GM12873 (cell line): Measurements from ENCODE around the gene GMPR2.

Experiments
- CTCF ChIP-seq: IDR thresholded peaks from 2 replicates; pipeline ENCODE4 v1.5.1; 2012; ENCODE audit warnings: low read depth, mild to moderate bottlenecking, moderate library complexity, low read length, control low read depth; ENCODE audit not compliant: insufficient read depth; ENCODE audit errors: missing control alignments

Gene GMPR2

GRCh38 chr14:24247422-24247821, 14.7 kb downstream of the GMPR2 start:
- no peak for TF ChIP-seq CTCF

GRCh38 chr14:24249230-24250021, 16.7 kb downstream of the GMPR2 start:
- no peak for TF ChIP-seq CTCF

DNA sequence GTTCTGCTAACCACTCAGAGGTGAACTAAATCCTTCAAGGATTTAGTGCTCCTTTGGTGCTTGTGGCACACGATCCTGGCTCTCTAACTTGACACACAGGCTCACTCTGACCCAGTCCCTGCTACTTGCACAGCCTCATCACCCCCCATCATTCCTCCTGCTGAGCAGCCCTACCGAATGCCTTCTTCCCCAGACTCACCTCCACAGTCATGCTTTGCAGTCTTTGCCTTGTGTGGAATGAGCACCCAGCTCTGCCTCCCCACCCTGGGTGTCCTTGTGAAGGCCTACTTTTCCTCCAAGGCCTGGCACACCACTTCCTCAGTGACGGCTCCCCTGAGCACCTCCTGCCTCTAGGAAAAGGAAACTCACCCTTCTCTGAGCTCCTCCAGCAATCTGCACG, 17.6 kb downstream of the GMPR2 start:
- TF ChIP-seq CTCF, result no peak

- no peak for TF ChIP-seq CTCF
These were observed 19.2 kb downstream of the GMPR2 start for GRCh38 chr14:24251880-24252288.

DNA sequence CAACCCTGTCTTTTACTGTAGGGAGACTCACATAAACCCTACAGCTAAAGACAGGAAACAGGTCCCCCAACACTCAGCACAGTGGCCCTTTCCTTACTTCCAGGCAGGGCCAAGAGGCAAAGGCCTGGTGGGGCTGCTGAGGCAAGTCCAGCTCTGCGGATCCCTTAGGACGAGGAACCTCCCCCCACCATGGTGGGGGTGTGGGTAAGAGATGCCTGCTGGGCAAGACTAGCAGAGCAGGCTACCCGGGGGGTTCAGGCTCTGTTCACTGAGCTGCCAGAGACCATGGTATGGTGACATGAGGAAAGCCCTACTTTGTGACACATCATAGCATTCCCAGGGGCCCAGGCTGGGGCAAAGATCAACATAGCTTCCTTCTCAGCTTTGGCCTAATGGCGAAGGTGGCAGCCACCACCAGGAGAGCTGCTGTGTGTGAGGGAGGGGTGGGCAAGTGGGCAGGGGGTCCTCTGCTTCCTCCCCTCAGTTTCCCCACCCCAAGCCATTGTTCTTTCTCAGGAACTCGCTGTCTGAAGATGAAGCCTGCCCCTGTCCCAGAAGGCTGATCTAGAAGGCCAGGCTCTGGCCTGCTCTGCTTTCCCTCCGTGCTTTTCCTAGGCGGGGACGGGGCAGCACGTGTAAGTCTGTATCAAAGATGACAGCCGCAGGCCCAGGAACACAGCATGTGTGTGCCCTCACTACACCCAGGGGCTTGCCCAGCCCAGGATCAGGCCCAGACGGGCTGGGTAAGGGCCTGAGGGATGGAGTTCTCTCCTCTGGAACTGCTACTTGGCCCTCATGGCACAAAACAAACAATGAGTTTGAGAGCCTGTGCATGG, 19.8 kb downstream of the GMPR2 start:
- TF ChIP-seq CTCF, result no peak

DNA sequence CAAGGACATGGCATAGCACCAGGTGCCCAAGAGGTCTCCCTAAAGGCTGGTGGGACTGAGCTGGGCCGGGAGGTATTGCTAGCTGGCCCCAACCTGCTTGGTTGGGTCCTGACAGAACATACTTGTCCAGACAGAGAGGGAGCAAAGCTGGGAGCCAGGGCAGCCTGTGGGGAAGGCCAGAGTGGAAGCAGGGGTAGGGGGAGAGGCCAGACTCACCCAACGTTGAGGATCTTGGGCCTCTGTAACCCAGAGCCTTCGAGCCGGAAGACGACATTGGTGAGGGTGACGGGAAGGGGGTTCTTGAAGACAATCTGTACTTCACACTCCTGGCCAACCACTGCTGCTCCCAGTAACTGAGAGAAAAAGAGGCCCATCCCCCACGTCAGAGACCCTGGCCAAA, 21.2 kb downstream of the GMPR2 start:
- no peak for TF ChIP-seq CTCF

DNA sequence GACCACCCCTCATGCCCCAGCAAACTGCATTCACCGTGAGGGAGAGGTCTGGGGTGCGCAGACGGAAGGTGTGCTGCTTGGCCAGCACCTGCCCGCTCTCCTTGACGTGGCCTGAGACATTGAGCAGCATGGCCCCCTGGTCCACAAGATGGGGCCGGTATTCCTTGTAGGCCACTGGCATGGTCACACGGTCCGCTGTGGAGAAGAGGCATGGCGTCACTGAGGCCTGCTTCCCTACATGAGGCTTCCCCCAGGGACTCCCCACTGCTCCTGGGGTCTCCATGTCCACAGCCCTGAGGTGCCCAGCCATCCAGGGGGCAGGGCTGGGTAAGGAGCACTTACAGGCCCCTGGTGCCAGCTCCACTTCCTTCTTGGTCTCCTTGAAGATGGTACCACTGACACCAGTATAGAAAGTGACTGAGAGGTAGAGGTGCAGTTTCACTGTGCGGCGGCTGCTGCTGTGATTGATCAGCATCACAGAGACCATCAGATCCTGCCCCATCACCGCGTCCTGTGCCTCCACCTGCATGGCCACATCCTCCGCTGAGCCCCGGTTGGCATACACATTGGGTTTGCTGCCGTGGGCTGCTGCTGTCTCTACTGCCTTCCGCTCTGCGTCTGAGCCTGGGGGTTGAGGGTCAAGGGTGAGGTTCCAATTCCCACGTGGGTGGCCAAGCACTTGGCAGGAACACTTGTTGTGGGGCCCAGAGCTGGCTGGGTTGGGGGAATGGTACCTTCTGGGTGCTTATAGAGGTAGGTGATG, 22.1 kb downstream of the GMPR2 start:
- no peak for TF ChIP-seq CTCF
